Spinal cord (tissue), 10 donors: ENCODE measurements around the gene DLEU7. TPM values are rescaled to one million over a fixed set of nuclear protein-coding genes. Genes with fewer than 3 reads are reported as not detected.

Source experiments
- DNase-seq, 6 donors: peaks; one replicate each; pipeline versions ENCODE4 v3.0.0 to v3.0.0-alpha.2; 2013 to 2015; ENCODE audit warnings: low spot score in 6 of 6, low read depth in 4 of 6
- H3K27ac ChIP-seq: one replicate; pipeline ENCODE4 v1.5.1; 2013; ENCODE audit warnings: low read depth, low read length, control low read depth
- H3K27me3 ChIP-seq: one replicate; pipeline ENCODE4 v1.6.1; 2013; ENCODE audit warnings: low read length; ENCODE audit not compliant: control insufficient read depth, insufficient read depth
- H3K36me3 ChIP-seq: one replicate; pipeline ENCODE4 v1.6.1; 2013; ENCODE audit warnings: low read length; ENCODE audit not compliant: control insufficient read depth, insufficient read depth
- H3K4me1 ChIP-seq: one replicate; pipeline ENCODE4 v1.6.1; 2013; ENCODE audit warnings: low read length; ENCODE audit not compliant: control insufficient read depth, insufficient read depth
- H3K4me3 ChIP-seq: one replicate; pipeline ENCODE4 v1.5.1; 2013; ENCODE audit warnings: low read depth, low read length, control low read depth
- H3K9me3 ChIP-seq: one replicate; pipeline ENCODE4 v1.6.1; 2013; ENCODE audit warnings: low read length; ENCODE audit not compliant: control insufficient read depth, insufficient read depth
- WGBS: methylation state at CpG from one replicate; pipeline ENCODE4 v1.1.5; 2013; ENCODE audit warnings: missing lambda C conversion rate; ENCODE audit not compliant: insufficient coverage; 5-methylcytosine and 5-hydroxymethylcytosine counted together
- polyA plus RNA-seq, 2 donors: library from polyadenylated mRNA; unstranded; fragments of 120-200 nt; gene quantifications; one replicate each; pipeline ENCODE4 v1.2.1, GENCODE V29; 2013; ENCODE audit not compliant: insufficient read length in 2 of 2
- small RNA-seq: library from RNA; depleted of rRNA; stranded (forward); fragments of <200 nt; gene quantifications from one replicate; pipeline ENCODE3, GENCODE V24; 2014; ENCODE audit warnings: low replicate concordance
- total RNA-seq, 2 donors: library from RNA; depleted of rRNA in 1 of 2; stranded (reverse); fragments of 120-200 nt in 1 of 2; fragments of >200 nt in 1 of 2; gene quantifications; one replicate each; pipeline versions ENCODE4 v1.2.3 to v1.2.4, GENCODE V29; 2013 to 2014
- donor health status: healthy.

Gene DLEU7
- total and polyA plus RNA-seq, 4 donors, result 3.9 to 8.8 (median 8.1) TPM

- Histone ChIP-seq H3K9me3 (no peaks in the 10 kb centered on the region), H3K27me3 (no peaks in the 10 kb centered on the region), H3K27ac (no peak overlapping the region), H3K4me3 (no peak overlapping the region), H3K4me1 (no peaks in the 10 kb centered on the region), H3K36me3 (no peaks in the 10 kb centered on the region)
- WGBS, result 100% methylated on average over 2 of the region's 2 CpGs
- DNase-seq, result no peak
Observed at GRCh38 chr13:50783066-50783465, 60.4 kb downstream of the DLEU7 start.

- H3K4me3 ChIP-seq, result no peak overlapping the region
- H3K9me3 ChIP-seq, result no peaks in the 10 kb centered on the region
- H3K4me1 ChIP-seq, result no peaks in the 10 kb centered on the region
- 81% methylated on average over 5 of the region's 9 CpGs for WGBS
- no peaks in the 10 kb centered on the region for H3K36me3 ChIP-seq
- DNase-seq, result no peak
- H3K27me3 ChIP-seq, result no peaks in the 10 kb centered on the region
- H3K27ac ChIP-seq, result no peak overlapping the region
Observed at GRCh38 chr13:50780201-50781015, 63.1 kb downstream of the DLEU7 start.

- Histone ChIP-seq H3K36me3 (no peaks in the 10 kb centered on the region), H3K4me3 (no peak overlapping the region), H3K27ac (no peak overlapping the region), H3K27me3 (no peaks in the 10 kb centered on the region), H3K9me3 (no peaks in the 10 kb centered on the region), H3K4me1 (no peaks in the 10 kb centered on the region)
- 100% methylated on average over 2 of the region's 8 CpGs for WGBS
- no peak for DNase-seq
Observed at GRCh38 chr13:50779443-50780200, 63.9 kb downstream of the DLEU7 start.

Small RNAs within 50 kb of the gene (small RNA-seq; reads per million reads assigned to genes)
- gene RNA5SP28, result 0.47 reads per million, percentile 53 among the genes with 10 or more reads in this experiment

Other genes starting within 250 kb of the DLEU7 start
- gene RNASEH2B, start 66.1 kb upstream of the DLEU7 start, total RNA-seq, result 10 to 100 TPM; 44.5 to 97.4 TPM
- 10 to 100 TPM; 31.2 to 51.9 TPM for gene RNASEH2B, start 66.1 kb upstream of the DLEU7 start, polyA plus RNA-seq